WI38 (cell line): ENCODE results near the gene ICAM5.

Source experiments
- H3K4me3 ChIP-seq: 2 replicates; pipeline ENCODE4 v1.5.1; 2011; ENCODE audit warnings: low read depth, mild to moderate bottlenecking, control low read depth, low read length
- CTCF ChIP-seq: IDR thresholded peaks from 2 replicates; pipeline ENCODE4 v1.5.1; 2012; ENCODE audit warnings: low read depth, mild to moderate bottlenecking, control low read depth, low read length

ICAM5 gene

GRCh38 chr19:10262771-10263170 is 27.0 kb upstream of the ICAM5 start:
- no peak overlapping the region for H3K4me3 ChIP-seq
- no peak for TF ChIP-seq CTCF

- no peak for TF ChIP-seq CTCF
- no peak overlapping the region for H3K4me3 ChIP-seq
Observed at GRCh38 chr19:10266706-10267105, 23.0 kb upstream of the ICAM5 start.

- no peak overlapping the region for H3K4me3 ChIP-seq
- TF ChIP-seq CTCF, result no peak
Observed at GRCh38 chr19:10268071-10268470, 21.7 kb upstream of the ICAM5 start.

- TF ChIP-seq CTCF, result peak; percentile 92
- H3K4me3 ChIP-seq, result no peak overlapping the region; the same call in 1 of the 2 replicates
Observed at GRCh38 chr19:10269333-10270179, 20.2 kb upstream of the ICAM5 start.

GRCh38 chr19:10270180-10270615 is 19.6 kb upstream of the ICAM5 start:
- no peak for TF ChIP-seq CTCF
- no peak overlapping the region for H3K4me3 ChIP-seq

GRCh38 chr19:10270616-10271394 is 18.9 kb upstream of the ICAM5 start, which contains the start of gene ICAM1:
Gene ICAM1, plus strand, starts transcription at chr19:10271120. Its CDS starts 40 bp downstream, at chr19:10271160.
- peak within 1 kb of the TSS; percentile 17 for H3K4me3 ChIP-seq
- no peak for TF ChIP-seq CTCF
